Endothelial cell (in vitro differentiated cells): ENCODE measurements around the gene NFATC1. TPM values are rescaled to one million over a fixed set of nuclear protein-coding genes. Genes with fewer than 3 reads are reported as not detected.

ENCODE experiments used
- DNase-seq: peaks from one replicate; pipeline ENCODE4 v3.0.0; 2021; ENCODE audit warnings: low spot score
- H3K27ac Mint-ChIP-seq: one replicate; pipeline ENCODE4 v1.8.0; 2021; ENCODE audit warnings: mixed read lengths, inconsistent platforms; ENCODE audit not compliant: unreplicated experiment
- H3K27me3 Mint-ChIP-seq: one replicate; pipeline ENCODE4 v1.8.0; 2021; ENCODE audit warnings: mild to moderate bottlenecking, moderate library complexity, mixed read lengths, inconsistent platforms; ENCODE audit not compliant: unreplicated experiment
- H3K36me3 Mint-ChIP-seq: one replicate; pipeline ENCODE4 v1.8.0; 2021; ENCODE audit warnings: mild to moderate bottlenecking, low read depth, mixed read lengths, inconsistent platforms; ENCODE audit not compliant: unreplicated experiment
- H3K4me1 Mint-ChIP-seq: one replicate; pipeline ENCODE4 v1.8.0; 2021; ENCODE audit warnings: mild to moderate bottlenecking, mixed read lengths, inconsistent platforms; ENCODE audit not compliant: unreplicated experiment
- H3K4me3 Mint-ChIP-seq: one replicate; pipeline ENCODE4 v1.8.0; 2021; ENCODE audit warnings: mild to moderate bottlenecking, mixed read lengths, inconsistent platforms; ENCODE audit not compliant: unreplicated experiment
- H3K9me3 Mint-ChIP-seq: one replicate; pipeline ENCODE4 v1.8.0; 2021; ENCODE audit warnings: mixed read lengths, inconsistent platforms; ENCODE audit not compliant: unreplicated experiment
- total RNA-seq: library from RNA; stranded (reverse); fragmentation: NEBNext Ultra II Directional; extraction: Animal tissue kit (Norgen Biotek cat#: 25700); gene quantifications from one replicate; pipeline ENCODE4 v1.2.1, GENCODE V29; 2021; ENCODE audit not compliant: unreplicated experiment
- TF ChIP-seq, protein P1 (sequence below): fragments of 200-600 bp; sonication (generic); IDR thresholded peaks from one replicate; pipeline ENCODE4 v1.5.0; 2021; ENCODE audit warnings: antibody characterized with exemption; ENCODE audit not compliant: unreplicated experiment

NFATC1 gene
- total RNA-seq, 1 donor from 2014 or later, result 40.6 TPM

DNA sequence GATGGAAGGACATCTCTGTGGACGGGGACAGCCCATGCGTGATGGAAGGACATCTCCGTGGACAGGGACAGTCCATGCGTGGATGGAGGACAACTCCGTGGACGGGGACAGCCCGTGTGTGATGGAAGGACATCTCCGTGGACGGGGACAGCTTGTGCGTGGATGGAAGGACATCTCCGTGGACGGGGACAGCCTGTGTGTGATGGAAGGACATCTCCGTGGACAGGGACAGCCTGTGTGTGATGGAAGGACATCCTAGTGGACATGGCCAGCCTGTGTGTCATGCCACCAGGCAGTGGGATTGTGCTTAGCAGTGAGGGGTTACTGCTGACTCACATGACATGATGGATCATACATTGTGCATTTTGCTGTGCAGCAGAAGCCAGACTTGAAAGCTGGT lies 30.0 kb upstream of the NFATC1 start:
- peaks cover 13% of the 10 kb centered on the region for H3K4me1 Mint-ChIP-seq

DNA sequence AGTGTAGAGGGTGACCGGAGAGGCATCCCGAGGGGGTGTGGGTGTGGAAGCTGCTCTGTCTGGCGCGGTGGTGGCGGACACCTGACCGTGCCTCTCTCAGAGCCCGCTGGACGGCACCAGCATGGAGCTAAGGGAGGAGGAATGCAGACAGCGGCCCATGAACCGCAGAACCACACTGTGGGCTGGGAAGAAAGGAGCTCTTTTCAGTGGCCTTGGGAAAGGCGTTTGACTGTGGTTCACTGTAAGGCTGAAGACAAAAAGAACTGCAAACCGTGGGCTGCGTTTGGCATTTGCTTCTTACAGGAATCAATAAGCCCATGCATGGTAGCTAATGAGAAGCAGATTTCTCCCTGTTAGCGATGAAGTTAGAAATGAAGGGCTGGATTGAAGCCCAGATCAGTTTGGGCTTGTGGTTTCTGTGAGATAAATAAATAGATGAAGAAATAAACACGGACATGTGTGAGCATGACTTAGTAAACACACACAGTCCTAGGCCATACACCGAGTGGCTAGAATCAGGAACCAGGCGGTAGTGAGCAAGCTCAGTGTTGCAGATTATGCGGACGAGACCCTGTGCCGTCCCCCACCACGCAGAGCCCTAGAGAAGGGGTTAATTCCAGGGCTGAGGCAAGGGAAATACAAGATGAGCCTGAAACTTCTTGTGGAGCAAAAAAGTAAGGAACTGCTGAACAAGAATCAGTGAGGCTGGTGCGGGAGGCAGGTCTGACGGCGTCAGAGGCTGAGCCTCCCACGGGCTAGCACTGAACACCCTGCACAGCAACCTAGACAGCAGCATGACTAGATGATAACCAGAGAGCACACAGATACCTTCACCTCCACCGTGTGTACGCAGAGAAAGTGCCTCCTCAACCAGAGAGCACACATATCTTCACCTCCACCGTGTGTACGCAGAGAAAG lies 29.3 kb upstream of the NFATC1 start:
- Mint-ChIP-seq H3K36me3 (peaks cover 26% of the 10 kb centered on the region), H3K27me3 (peaks cover 8% of the 10 kb centered on the region), H3K4me3 (no peak overlapping the region), H3K4me1 (peaks cover 13% of the 10 kb centered on the region), H3K9me3 (no peaks in the 10 kb centered on the region), H3K27ac (no peak overlapping the region)
- DNase-seq, result no peak
- TF ChIP-seq, protein P1, sequence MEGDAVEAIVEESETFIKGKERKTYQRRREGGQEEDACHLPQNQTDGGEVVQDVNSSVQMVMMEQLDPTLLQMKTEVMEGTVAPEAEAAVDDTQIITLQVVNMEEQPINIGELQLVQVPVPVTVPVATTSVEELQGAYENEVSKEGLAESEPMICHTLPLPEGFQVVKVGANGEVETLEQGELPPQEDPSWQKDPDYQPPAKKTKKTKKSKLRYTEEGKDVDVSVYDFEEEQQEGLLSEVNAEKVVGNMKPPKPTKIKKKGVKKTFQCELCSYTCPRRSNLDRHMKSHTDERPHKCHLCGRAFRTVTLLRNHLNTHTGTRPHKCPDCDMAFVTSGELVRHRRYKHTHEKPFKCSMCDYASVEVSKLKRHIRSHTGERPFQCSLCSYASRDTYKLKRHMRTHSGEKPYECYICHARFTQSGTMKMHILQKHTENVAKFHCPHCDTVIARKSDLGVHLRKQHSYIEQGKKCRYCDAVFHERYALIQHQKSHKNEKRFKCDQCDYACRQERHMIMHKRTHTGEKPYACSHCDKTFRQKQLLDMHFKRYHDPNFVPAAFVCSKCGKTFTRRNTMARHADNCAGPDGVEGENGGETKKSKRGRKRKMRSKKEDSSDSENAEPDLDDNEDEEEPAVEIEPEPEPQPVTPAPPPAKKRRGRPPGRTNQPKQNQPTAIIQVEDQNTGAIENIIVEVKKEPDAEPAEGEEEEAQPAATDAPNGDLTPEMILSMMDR, result no peak

More for the DNA sequence above, 30.0 kb upstream of the NFATC1 start:
- no peak for DNase-seq
- Mint-ChIP-seq H3K27me3 (peaks cover 11% of the 10 kb centered on the region), H3K9me3 (no peaks in the 10 kb centered on the region), H3K36me3 (peaks cover 26% of the 10 kb centered on the region), H3K27ac (peak overlapping the region; percentile 57), H3K4me3 (peak overlapping the region; percentile 17)
- TF ChIP-seq, protein P1, result no peak

DNA sequence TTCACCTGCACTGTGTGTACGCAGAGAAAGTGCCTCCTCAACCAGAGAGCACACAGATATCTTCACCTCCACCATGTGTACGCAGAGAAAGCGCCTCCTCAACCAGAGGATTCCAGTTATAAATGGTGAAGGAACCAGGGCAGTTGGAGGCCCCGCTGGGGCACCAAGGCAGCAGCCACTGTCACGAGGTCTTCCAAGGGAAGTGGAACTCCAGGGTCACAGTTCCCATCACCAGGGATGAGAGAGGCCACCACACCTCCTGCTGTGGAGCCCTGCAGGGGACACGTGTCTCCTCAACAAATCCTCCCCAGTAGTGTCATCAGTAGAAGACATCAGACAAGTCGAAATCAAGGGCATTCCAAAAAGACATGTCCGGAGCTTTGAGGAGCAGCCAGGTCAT lies 28.2 kb upstream of the NFATC1 start:
- H3K27me3 Mint-ChIP-seq, result peaks cover 8% of the 10 kb centered on the region
- TF ChIP-seq, protein P1, result no peak
- peaks cover 18% of the 10 kb centered on the region for H3K4me1 Mint-ChIP-seq
- H3K36me3 Mint-ChIP-seq, result peaks cover 30% of the 10 kb centered on the region
- no peak overlapping the region for H3K4me3 Mint-ChIP-seq
- peak overlapping the region; percentile 4 for H3K27ac Mint-ChIP-seq
- DNase-seq, result no peak
- H3K9me3 Mint-ChIP-seq, result no peaks in the 10 kb centered on the region

DNA sequence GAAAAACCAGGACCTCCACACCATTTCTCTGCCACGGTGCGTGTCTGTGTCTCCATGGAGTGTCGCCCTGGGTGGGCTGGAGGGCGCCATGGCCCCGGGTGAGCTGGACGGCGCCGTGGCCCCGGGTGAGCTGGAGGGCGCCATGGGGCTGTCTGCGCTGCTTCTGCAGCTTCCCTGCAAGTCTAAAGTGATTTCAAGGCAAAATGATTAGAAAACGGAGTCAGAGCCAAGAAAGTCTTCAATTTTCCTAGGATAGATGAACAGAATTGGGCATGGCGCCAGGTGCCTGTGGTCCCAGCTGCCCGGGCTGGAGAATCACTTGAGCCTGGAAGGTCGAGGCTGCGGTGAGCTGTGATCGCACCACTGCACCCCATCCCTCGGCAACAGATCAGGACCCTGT lies 27.7 kb upstream of the NFATC1 start:
- H3K27me3 Mint-ChIP-seq, result peaks cover 8% of the 10 kb centered on the region
- TF ChIP-seq, protein P1, result no peak
- no peak for DNase-seq
- H3K36me3 Mint-ChIP-seq, result peaks cover 30% of the 10 kb centered on the region
- no peak overlapping the region for H3K27ac Mint-ChIP-seq
- H3K9me3 Mint-ChIP-seq, result no peaks in the 10 kb centered on the region
- peaks cover 18% of the 10 kb centered on the region for H3K4me1 Mint-ChIP-seq
- H3K4me3 Mint-ChIP-seq, result no peak overlapping the region

DNA sequence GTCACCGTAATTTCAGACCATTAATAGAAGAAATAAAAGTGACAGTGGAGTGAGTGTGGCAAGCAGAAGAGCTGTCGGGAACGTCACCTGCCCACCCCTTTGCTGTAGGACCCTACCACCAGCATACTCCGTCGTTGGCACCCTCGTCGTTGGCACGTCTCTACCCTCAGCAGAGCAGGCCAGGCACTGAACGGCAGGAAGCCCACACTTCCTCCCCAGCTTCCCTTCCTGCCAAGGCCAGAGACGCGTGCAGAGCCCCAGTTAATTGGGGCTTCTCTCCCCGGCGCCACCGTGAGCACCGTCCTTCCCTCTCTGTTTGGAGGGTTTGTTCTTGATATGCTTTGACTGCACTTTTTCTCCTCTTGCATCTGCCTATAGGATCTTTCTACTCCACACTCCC lies 27.0 kb upstream of the NFATC1 start:
- Mint-ChIP-seq H3K27me3 (peaks cover 8% of the 10 kb centered on the region), H3K27ac (peak overlapping the region; percentile 77), H3K9me3 (no peaks in the 10 kb centered on the region), H3K4me3 (peak overlapping the region; percentile 66), H3K4me1 (peaks cover 18% of the 10 kb centered on the region), H3K36me3 (peaks cover 24% of the 10 kb centered on the region)
- no peak for DNase-seq
- TF ChIP-seq, protein P1, result no peak
